HG03066 (cell line): ENCODE measurements around the gene ATRNL1.
"Not testable (repeated sequence)": the region's sequence is repeated elsewhere in the genome, so short reads cannot be mapped to it uniquely, and the experiment has no call there.

Experiments
- ATAC-seq: cut with Tn5 transposase; IDR thresholded peaks from one replicate; pipeline ENCODE4 v1.9.1; 2021; ENCODE audit warnings: low read depth; ENCODE audit not compliant: unreplicated experiment

ATRNL1 gene

GRCh38 chr10:115727129-115727528 lies 634.0 kb downstream of the ATRNL1 start:
- ATAC-seq = no peak

DNA sequence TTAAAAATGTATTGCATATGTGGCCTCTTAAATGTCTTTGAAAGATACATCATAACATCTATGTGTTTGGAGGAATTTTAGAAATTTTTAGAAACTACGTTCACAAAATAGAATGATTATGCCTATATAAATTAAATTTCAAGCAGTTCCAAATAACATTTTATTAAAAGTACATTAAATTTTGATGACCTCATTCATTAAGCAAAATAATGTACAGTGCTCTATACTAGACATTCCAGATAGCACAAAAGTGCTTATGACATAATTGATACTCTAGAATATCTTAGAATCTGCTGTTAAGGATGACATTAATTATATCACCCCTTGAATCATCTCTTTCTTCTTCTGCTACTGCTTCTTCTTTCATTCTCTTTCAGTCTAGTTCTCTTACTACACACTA lies 650.9 kb downstream of the ATRNL1 start:
- ATAC-seq = no peak

DNA sequence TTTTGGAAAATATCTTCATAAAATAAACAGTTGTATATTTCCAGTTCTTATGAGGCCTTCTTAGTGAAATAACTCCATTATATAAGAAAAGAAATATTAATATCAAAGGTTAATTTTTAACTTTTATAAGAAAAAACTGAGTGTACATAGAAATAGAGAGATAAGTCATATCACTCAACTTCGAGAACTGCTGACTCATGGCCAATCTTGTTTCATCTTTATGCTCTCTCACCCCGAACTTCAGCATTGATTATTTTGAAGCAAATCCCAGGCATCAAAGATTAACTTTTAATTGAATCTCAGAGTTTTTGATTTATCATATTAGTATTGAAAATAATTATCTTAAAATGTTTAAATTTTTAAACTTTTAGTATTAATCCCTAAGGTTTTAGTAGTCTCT lies 652.8 kb downstream of the ATRNL1 start:
- no peak for ATAC-seq

GRCh38 chr10:115747811-115748210 lies 654.6 kb downstream of the ATRNL1 start:
- ATAC-seq = no peak

GRCh38 chr10:115758488-115758887 lies 665.3 kb downstream of the ATRNL1 start:
- ATAC-seq = not testable (repeated sequence)

- no peak for ATAC-seq
Measured at GRCh38 chr10:115760131-115760530, 667.0 kb downstream of the ATRNL1 start.

- ATAC-seq = no peak
Measured at GRCh38 chr10:115761166-115761565, 668.0 kb downstream of the ATRNL1 start.

DNA sequence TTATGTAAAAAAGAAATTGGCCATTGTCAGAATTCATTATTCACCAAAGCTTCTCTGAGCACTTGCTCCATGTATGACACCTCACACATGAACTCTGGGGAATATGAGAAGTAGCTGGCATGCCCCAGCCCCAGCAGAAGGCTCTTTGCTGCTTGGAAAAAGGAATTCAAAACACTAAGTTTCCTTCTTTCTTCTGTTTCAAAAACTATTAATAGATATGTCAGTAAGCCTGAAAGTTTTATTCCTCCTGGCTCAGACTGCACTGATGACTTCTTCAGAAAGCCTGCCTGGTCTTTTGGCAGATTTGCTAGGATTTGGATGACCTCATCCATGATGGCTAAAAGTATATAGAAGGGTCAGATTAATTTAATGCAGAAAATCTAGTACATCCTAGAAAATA lies 668.9 kb downstream of the ATRNL1 start:
- no peak for ATAC-seq

DNA sequence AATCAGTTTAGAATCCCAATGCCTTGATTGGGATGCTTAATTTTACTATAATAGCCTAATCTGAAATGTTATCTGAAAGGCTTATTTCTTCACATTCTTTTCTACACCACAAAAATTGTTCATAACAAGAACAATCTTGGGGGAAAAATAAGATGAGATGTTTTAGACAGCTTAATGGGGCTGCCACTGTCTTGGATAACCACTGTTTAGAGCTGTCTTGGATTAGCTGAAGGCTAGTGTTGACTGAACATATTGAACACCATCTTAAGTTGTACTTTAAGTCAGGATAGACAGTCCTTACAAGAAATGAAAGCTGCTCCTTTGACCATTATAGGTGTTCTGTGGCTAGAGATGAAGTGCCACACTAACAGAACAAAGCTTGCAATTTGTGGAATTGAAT lies 678.6 kb downstream of the ATRNL1 start:
- no peak for ATAC-seq

GRCh38 chr10:115772606-115773005 lies 679.4 kb downstream of the ATRNL1 start:
- ATAC-seq = no peak

DNA sequence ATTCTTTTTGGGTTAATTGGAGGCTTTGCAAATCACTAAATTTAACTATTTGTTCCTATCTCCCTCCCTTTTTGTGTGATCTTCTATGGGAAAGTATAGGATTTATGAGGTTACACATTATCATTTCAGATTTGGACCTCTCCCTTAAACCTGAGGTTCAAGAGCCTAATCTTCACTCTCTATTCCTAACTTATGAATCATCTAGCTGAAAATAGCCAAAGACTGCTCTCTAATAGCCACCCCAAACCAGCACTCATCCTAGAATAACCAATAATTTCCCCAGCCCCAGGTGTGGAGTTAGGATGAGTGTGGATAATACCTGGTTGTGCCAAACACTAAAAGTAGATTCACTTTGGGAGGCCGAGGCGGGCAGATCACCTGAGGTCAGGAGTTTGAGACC lies 680.7 kb downstream of the ATRNL1 start:
- ATAC-seq = no peak

DNA sequence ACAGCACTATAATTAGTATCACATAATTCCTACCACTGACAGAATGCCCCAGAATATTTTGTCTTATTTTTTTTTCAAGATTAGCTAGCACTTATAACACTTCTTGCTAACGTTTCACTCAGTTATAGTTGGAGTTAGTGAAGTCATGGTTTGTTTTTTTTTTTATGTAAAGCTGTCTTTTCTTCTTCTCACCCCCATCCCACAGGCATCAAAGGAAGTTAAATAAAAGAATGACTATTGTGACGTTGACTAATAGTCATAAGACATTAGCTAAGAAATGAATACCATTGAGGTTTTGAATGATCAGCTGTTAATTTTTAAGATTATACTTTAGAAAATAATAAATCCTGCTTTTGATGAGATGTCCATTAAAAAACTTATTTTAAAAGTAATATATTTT lies 681.6 kb downstream of the ATRNL1 start:
- ATAC-seq = no peak

DNA sequence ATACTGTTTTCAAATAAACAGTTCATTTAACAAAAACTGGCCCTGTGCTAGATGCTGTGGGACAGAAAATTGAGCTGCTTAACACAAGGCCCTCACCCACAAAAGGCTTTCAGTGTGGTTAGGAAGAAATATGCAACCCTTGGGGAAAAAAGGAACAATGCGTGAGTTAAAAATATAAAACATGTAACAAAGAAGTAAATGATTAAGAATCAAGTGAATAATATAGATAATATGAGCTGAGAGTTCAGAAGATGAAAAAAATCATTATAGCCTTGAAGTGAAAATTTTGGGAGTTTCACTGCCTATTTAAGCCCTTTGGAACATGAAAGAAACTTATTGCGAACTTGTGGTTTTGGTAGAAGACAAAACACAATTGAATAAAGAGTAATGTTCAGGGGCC lies 684.5 kb downstream of the ATRNL1 start:
- no peak for ATAC-seq

DNA sequence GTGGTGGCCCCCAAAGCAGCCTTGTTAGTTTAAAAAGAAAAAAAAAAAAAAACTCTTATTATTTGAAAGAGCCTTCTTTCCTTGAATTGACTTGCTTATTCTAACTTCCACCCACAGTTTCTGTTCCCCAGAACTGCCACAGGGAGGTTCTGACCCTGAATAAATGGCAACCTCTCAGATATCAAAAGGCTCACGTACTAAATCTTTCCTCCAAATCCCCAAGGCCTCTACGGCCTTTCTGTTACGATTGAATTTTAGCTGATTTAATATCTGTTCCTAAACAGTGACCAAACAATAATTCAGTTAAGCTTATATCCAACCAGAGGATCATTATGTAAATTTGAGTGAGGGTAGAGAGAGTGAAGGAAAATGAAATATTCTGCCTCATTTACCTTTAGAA lies 697.1 kb downstream of the ATRNL1 start:
- ATAC-seq = no peak

GRCh38 chr10:115795964-115796363 lies 702.8 kb downstream of the ATRNL1 start:
- no peak for ATAC-seq

- no peak for ATAC-seq
Measured at GRCh38 chr10:115801457-115801856, 708.3 kb downstream of the ATRNL1 start.

- no peak for ATAC-seq
Measured at GRCh38 chr10:115801992-115802391, 708.8 kb downstream of the ATRNL1 start.

DNA sequence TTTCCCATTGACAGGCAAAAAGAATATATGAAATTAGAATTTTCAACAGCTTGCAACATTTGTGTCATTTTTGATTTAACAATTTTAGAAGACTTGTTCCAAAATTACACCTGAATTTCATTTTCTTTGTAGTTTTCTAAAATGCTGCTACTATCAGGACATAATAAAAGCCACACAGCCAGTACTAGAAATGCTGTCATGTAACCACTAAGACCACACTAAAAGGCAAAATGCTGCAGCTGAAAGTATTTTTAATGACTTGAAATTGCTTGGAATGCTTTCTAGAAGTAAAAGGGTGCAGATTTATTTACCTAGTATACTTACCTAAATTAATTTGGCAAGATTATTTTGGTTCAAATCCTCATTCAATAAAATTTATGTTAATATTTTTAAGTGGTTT lies 709.7 kb downstream of the ATRNL1 start:
- no peak for ATAC-seq

DNA sequence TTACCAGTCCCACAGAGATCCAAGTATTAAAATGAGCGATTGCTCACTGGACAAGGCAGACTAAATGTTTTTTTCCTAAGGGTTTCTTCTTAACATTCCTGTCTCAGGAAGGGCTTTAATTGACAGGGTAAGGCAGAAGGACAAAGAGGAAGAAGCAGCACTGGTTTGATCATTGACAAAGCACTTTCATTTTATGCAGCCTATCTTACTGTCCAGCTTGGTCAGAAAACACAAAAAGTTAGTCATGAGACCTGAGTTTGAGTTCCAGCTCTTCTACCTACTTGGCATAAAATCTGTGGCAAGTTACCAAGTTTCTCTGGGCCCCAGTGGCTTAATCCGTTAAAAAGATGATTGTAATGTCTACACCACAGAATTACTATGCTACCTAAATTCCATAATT lies 721.4 kb downstream of the ATRNL1 start:
- ATAC-seq = no peak

- ATAC-seq = no peak
Measured at GRCh38 chr10:115818012-115818411, 724.8 kb downstream of the ATRNL1 start.

GRCh38 chr10:115826396-115826795 lies 733.2 kb downstream of the ATRNL1 start:
- no peak for ATAC-seq

GRCh38 chr10:115827231-115828009 lies 734.3 kb downstream of the ATRNL1 start:
- ATAC-seq = no peak

GRCh38 chr10:115828182-115828581 lies 735.0 kb downstream of the ATRNL1 start:
- ATAC-seq = not testable (repeated sequence)
